Large intestine (tissue), 3 donors: ENCODE data around the gene TLE6. TPM values are rescaled to one million over a fixed set of nuclear protein-coding genes. Genes with fewer than 3 reads are reported as not detected.
A peak's percentile ranks its signal among the peaks of the same experiment; 100 is the strongest.
"Not testable (repeated sequence)": the region's sequence is repeated elsewhere in the genome, so short reads cannot be mapped to it uniquely, and the experiment has no call there.

ENCODE experiments used
- DNase-seq, 2 donors: peaks; one replicate each; pipeline versions ENCODE4 v3.0.0 to v3.0.0-alpha.2; 2013
- H3K27ac ChIP-seq: one replicate; pipeline ENCODE4 v1.5.1; 2013; ENCODE audit warnings: low read length
- H3K27me3 ChIP-seq: 2 replicates; pipeline ENCODE4 v1.6.1; 2013; ENCODE audit warnings: low read length; ENCODE audit not compliant: control insufficient read depth, insufficient read depth
- H3K36me3 ChIP-seq: 2 replicates; pipeline ENCODE4 v1.6.1; 2013; ENCODE audit warnings: low read length; ENCODE audit not compliant: control insufficient read depth, insufficient read depth
- H3K4me1 ChIP-seq: one replicate; pipeline ENCODE4 v1.6.1; 2013; ENCODE audit warnings: low read length; ENCODE audit not compliant: control insufficient read depth, insufficient read depth
- H3K4me3 ChIP-seq: one replicate; pipeline ENCODE4 v1.5.1; 2013; ENCODE audit warnings: low read length
- H3K9me3 ChIP-seq: one replicate; pipeline ENCODE4 v1.6.1; 2013; ENCODE audit warnings: mild to moderate bottlenecking, low read depth, low read length, moderate library complexity; ENCODE audit not compliant: control insufficient read depth
- WGBS: methylation state at CpG from one replicate; pipeline ENCODE4 v1.1.5; 2013; ENCODE audit warnings: low lambda C conversion rate; ENCODE audit not compliant: insufficient coverage; 5-methylcytosine and 5-hydroxymethylcytosine counted together
- polyA plus RNA-seq: library from polyadenylated mRNA; unstranded; fragments of 120-200 nt; gene quantifications from one replicate; pipeline ENCODE4 v1.2.1, GENCODE V29; 2013

Gene TLE6
- polyA plus RNA-seq, 1 donor, result 2.1 TPM

DNA sequence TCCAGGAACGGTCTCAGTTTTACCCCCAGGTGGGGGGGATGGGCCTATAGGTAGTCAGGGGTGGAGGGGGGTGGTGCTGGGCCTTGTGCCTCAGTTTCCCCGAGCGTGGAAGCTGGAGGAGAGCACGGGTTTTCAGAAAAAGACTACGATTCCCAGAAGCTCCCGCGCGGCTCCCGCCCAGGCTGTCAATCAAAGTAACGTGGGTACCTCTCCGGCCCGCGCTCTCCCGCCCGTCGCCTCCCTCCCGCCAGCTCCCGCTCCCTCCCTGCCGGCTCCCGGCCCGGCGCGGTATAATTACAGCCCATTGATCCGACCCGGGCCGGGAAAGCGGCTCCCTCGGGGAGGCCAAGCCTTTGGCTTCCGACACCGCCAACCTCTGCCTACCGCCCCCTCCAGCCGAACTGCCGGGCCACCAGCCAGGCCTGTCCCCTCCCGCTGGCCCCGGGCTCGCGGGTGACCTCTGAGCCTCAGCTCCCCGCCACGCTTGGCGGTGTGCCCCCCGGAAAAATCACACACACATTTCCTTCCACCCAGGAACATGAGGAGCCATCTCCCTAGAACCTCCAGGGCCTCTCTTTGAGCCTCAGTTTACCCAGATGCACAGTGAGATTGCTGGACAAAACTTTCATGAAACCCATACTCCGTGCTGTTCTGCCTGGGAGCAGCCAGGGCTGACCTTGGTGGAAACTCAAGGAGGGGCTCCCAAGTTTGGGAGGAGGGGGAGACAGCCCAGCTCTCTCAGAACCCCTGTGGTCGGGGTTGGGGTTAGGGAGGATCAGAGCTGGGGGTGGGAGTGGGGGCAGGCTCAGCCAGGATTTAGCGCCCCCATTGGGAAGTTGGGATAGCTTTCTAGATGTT lies 59.0 kb downstream of the TLE6 start:
- Histone ChIP-seq H3K36me3 (no peaks in the 10 kb centered on the region), H3K4me1 (peaks cover 25% of the 10 kb centered on the region), H3K9me3 (no peaks in the 10 kb centered on the region), H3K27me3 (peaks cover 2% of the 10 kb centered on the region), H3K27ac (peak overlapping the region; percentile 92), H3K4me3 (peak overlapping the region; percentile 56)
- WGBS, result no CpG with 5 or more reads among the region's 44 CpGs
- DNase-seq, result peak; percentile 94 to 97

DNA sequence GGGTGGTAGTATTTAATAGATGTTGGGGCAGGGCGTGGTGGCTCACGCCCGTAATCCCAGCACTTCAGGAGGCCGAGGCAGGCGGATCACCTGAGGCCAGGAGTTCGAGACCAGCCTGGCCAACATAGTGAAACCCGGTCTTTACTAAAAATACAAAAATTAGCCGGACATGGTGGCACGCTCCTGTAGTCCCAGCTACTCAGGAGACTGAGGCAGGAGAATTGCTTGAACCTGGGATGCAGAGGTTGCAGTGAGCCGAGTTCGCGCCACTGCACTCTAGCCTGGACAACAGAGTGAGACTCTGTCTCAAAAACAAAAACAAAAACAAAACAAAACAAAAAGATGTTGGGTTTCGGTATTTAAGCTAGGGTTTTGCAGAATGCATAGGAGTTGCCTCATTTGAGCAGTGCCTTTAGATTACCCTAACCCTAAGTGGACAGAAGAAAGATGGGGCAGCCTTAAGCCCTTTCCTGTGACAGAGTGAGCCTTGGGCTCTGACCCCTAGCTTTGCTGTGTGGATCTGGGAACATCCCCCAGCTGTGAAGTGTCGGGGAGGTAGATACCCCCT lies 59.7 kb downstream of the TLE6 start:
- not testable (repeated sequence) for H3K9me3 ChIP-seq, H3K36me3 ChIP-seq, DNase-seq, H3K27me3 ChIP-seq, H3K4me3 ChIP-seq
- WGBS, result 100% methylated on average over 1 of the region's 14 CpGs
- peak overlapping the region; percentile 92 for H3K27ac ChIP-seq
- peaks cover 25% of the 10 kb centered on the region for H3K4me1 ChIP-seq

DNA sequence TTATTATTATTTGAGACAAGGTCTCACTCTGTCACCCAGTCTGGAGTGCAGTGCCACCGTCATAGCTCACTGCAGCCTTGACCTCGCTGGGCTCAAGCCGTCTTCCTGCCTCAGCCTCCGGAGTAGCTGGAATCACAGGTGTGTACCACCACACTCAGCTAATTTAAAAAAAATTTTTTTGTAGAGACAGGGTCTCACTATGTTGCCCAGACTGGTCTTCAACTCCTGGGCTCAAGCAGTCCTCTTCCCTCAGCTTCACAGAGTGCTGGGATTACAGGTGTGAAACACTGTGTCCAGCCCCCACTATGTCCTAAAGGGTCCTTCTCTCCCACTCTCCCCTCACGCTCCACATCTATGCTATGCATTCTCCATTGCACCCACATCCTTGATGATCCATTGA lies 60.9 kb downstream of the TLE6 start:
- H3K9me3 ChIP-seq, result peaks cover 4% of the 10 kb centered on the region
- H3K27me3 ChIP-seq, result peaks cover 7% of the 10 kb centered on the region
- H3K36me3 ChIP-seq, result no peaks in the 10 kb centered on the region
- no peak overlapping the region for H3K4me3 ChIP-seq
- no CpG with 5 or more reads among the region's 5 CpGs for WGBS
- DNase-seq, result no peak
- H3K4me1 ChIP-seq, result peaks cover 25% of the 10 kb centered on the region
- H3K27ac ChIP-seq, result no peak overlapping the region

DNA sequence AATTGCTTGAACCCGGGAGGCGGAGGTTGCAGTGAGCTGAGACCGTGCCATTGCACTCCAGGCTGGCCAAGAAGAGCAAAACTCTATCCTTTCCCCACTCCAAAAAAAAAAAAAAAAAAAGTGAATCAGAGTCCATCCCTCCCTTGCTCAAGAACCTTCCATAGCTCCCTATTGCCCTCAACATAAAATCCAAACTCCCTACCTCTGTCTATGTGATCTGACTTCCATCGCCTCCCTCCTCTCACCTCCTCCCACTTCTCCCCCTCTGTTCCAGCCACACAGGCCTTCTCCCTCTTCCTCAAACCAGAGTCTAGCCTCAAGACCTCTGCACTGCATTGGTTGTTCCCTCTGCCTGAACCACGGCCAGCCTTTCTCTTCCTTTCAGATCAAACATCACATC lies 61.8 kb downstream of the TLE6 start:
- H3K27ac ChIP-seq, result no peak overlapping the region
- peaks cover 20% of the 10 kb centered on the region for H3K4me1 ChIP-seq
- H3K27me3 ChIP-seq, result peaks cover 7% of the 10 kb centered on the region
- H3K4me3 ChIP-seq, result no peak overlapping the region
- DNase-seq, result no peak
- H3K36me3 ChIP-seq, result no peaks in the 10 kb centered on the region
- 96% methylated on average over 3 of the region's 5 CpGs for WGBS
- peaks cover 4% of the 10 kb centered on the region for H3K9me3 ChIP-seq

DNA sequence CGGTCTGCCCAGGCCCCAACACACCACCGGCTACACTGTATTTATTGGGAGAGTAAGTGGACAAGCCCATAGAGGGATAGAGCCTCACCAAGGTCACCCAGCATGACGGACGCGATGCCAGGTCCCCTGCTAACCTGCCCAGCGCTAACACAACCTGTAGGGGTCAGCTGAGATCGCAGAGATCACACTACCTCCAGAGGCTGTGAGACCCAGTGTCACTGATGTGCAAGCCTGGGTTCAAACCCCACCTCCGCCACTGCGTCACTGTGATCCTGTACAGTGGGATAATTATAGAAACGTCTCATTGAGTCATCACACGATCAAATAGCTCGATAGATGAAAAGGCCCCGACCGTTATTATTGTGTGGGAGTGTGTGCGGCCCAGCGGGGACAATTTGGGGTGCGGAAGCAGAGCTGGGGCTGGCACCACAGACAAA lies 62.3 kb downstream of the TLE6 start:
- H3K9me3 ChIP-seq, result peaks cover 4% of the 10 kb centered on the region
- no peak overlapping the region for H3K27ac ChIP-seq
- no peaks in the 10 kb centered on the region for H3K36me3 ChIP-seq
- peaks cover 15% of the 10 kb centered on the region for H3K4me1 ChIP-seq
- H3K27me3 ChIP-seq, result peaks cover 7% of the 10 kb centered on the region
- H3K4me3 ChIP-seq, result no peak overlapping the region
- WGBS, result no CpG with 5 or more reads among the region's 17 CpGs
- no peak for DNase-seq

DNA sequence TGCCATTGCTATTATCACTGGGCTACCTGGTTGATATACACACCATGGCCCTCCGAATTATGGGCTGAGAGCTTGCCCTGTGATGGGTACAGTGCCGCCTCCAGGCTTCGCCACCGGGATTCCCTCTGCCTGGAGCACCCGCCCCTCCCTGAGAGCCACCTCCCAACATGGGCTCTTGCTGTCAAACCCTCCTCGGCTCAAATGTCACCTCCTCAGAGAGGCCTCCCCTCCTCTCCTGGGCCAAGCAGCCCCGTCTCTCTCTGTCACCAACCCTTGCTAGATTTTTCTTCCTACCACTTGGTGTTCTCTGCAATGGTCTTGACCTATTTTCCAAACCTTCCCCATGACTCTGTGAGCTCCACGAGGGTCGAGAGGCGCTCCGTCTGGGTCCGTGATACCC lies 64.0 kb downstream of the TLE6 start:
- no peak for DNase-seq
- H3K9me3 ChIP-seq, result peaks cover 4% of the 10 kb centered on the region

DNA sequence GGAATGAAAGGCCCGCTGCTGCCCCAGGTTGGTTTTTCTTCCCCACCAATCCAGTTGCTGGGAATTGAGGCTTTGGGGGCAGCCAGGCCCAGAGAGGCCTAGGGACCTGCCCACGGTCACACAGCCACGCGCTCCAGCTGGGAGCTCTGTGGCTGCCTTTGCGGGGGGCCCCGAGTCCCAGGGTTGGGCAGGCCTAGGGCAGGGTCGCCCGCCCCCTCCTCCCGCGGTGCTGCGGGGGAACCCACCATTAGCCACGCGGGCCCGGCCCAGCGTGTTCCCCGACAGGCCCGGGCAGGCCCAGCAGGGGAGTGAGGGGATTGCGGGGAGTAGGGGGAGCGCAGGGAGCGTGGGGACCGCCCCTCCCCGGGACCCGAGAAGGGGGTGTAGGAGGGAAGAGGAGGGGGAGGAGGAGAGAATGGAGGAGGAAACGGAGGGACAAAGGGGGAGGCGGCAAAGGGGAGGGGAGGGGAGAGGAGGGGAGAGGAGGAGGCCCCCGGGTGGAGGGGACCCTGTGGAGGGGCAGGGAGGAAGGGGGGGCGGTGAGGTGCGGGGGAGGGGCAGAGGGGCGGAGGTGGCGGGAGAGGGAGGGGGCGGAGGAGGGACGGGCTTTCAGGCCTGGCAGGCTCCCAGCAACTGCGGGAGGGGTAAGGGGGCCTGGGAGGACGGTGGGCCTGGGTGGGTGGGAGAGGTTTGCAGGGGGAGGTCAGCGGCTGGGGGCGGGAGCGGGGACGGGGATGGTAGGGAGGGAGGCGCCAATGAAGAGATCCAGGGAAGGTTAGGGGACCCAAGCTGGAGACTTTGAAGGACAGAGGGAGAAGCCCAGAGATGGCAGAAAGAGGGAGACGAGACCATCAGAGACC lies 64.6 kb downstream of the TLE6 start:
- peaks cover 4% of the 10 kb centered on the region for H3K9me3 ChIP-seq
- peak overlapping the region; percentile 65 for H3K27ac ChIP-seq
- peaks cover 7% of the 10 kb centered on the region for H3K27me3 ChIP-seq
- WGBS, result no CpG with 5 or more reads among the region's 40 CpGs
- H3K4me3 ChIP-seq, result peak overlapping the region; percentile 6
- no peaks in the 10 kb centered on the region for H3K36me3 ChIP-seq
- peaks cover 5% of the 10 kb centered on the region for H3K4me1 ChIP-seq
- no peak for DNase-seq

More for the DNA sequence above, 64.0 kb downstream of the TLE6 start:
- no CpG with 5 or more reads among the region's 12 CpGs for WGBS
- Histone ChIP-seq H3K36me3 (no peaks in the 10 kb centered on the region), H3K4me3 (peak overlapping the region; percentile 6), H3K4me1 (peaks cover 8% of the 10 kb centered on the region), H3K27ac (peak overlapping the region; percentile 38), H3K27me3 (peaks cover 7% of the 10 kb centered on the region)

DNA sequence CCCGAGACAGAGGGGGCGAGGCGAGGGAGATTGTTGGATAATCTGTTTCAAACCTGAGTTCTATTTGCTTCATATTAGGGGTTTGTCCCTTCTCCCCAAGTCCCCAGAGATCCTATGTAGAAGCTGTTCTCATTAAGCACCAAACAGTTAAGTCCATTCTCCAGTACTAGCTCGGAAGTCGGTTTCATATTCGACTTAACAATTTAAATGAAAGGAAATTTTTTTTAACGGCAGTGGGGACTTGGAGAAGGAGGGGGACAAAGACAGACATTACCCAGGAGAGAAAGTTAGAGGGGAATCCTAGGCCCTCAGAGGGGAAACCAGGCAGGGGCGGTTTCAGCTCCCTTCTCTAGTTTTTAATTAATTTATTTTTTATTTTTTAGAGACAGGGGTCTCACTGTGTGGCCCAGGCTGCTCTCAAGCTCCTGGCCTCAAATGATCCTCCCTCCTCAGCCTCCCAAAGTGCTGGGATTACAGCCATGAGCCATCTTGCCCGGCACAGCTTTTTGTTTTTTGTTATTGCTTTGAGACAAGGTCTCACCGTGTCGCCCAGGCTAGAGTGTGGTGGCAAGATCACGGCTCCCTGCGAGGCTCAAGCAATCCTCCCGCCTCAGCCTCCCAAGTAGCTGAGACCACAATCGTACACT lies 65.4 kb downstream of the TLE6 start:
- no peaks in the 10 kb centered on the region for H3K36me3 ChIP-seq
- WGBS, result 40% methylated on average over 3 of the region's 15 CpGs
- H3K27ac ChIP-seq, result peak overlapping the region; percentile 65
- H3K4me1 ChIP-seq, result peaks cover 10% of the 10 kb centered on the region
- no peak for DNase-seq
- H3K9me3 ChIP-seq, result peaks cover 4% of the 10 kb centered on the region
- peak overlapping the region; percentile 1 for H3K4me3 ChIP-seq
- peaks cover 7% of the 10 kb centered on the region for H3K27me3 ChIP-seq
